Middle frontal gyrus (tissue), 1 donor: ENCODE measurements around the gene ADAMTS6.
"Not testable (repeated sequence)": the region's sequence is repeated elsewhere in the genome, so short reads cannot be mapped to it uniquely, and the experiment has no call there.

Source experiments
- DNase-seq: peaks from one replicate; pipeline ENCODE4 v3.0.0-alpha.2; 2015; ENCODE audit warnings: low spot score; ENCODE audit errors: extremely low spot score

ADAMTS6 gene

DNA sequence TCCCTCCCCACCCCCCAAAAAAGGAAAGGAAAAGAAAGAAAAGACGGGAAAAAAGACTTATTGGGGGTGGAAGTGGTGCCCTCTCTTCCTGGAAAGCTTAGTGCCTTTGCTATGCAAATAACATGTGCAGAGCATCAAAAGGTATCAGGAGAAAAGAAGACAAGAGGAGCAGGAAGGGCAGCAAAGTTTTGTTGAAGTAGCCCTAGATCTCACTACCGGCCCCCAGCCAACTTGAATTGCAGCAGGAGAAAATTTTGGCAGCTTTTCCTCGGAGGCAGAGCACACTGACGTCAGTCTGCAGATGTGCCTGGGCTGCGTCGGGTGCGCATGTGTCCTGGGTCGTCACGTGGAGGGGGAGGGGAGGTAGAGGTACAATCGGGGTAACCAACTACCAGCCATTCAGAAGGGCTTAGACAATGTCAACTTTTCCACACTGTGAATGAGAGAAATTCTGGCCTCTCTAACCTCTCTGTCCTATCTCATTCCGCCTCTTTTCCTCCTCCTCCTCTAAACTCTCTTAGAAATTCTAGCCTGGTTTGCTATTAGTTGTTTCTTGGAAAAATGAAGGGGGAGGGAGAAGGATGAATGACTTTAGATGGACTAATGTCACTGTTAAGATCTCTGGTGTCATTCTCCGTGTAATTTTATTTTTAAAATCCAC is at the start of gene ADAMTS6:
Gene ADAMTS6 (minus strand): TSS at position 286 of the 661 bp plus-strand sequence. CDS start 8,247 bp downstream, outside the sequence.
- DNase-seq, result peak; percentile 82

GRCh38 chr5:65530904-65531303 is 49.2 kb upstream of the ADAMTS6 start:
- no peak for DNase-seq

DNA sequence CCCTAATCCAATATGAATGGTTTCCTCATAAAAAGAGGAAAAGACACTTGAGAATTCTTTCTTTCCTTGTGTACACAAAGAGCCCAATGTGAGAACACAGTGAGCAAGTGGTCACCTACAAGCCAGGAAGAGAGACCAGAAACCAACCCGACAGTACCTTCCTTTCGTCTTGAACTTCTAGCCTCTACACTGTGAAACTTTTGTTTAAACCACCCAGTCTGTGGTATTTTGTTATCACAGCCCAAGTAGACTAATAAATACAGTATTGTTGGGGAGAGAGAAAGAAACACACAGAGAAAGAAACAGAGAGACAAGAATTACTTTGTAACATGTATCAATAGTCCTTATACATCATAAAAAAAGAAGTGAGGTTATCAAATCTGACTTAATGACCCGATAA is 44.0 kb upstream of the ADAMTS6 start:
- no peak for DNase-seq

- DNase-seq, result no peak
Observed at GRCh38 chr5:65512170-65512937, 30.6 kb upstream of the ADAMTS6 start.

DNA sequence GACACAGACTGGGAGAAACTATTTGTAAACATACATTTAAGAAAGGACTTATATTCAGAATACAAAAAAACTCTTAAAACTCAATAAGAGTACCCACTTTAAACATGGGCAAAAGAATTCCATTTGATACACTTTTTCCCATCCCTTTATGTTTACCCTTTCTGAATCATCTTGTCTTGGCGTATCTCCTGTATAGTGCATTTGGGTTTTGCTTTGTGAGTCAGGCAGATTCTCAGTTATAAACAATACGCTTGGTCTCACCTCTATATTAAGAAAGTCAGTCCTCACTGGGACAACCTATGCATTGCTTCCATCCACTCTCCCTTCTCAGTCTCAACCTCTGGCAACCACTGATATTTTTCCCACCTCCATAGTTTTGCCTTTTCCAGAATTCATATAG is 27.3 kb upstream of the ADAMTS6 start:
- DNase-seq, result no peak

DNA sequence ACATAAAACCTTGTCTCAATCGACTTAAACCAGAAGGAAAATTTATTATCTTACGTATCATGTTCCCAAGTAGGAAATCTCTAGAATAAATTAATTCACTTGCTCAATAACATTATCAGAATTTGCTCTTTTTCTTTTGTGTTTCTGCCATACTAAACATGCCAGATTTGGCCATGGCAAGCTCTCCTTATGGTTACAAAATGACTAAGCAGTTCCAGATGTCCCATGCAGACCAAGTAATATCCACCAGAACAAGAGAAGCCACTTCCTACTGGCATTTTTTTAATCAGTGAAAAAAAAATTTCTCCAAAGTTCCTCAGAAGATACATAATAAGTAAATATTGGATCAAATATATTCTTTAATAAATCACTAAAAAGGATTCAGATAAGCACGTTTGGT is 25.2 kb upstream of the ADAMTS6 start:
- no peak for DNase-seq

GRCh38 chr5:65489119-65489518 is 7.4 kb upstream of the ADAMTS6 start:
- no peak for DNase-seq

DNA sequence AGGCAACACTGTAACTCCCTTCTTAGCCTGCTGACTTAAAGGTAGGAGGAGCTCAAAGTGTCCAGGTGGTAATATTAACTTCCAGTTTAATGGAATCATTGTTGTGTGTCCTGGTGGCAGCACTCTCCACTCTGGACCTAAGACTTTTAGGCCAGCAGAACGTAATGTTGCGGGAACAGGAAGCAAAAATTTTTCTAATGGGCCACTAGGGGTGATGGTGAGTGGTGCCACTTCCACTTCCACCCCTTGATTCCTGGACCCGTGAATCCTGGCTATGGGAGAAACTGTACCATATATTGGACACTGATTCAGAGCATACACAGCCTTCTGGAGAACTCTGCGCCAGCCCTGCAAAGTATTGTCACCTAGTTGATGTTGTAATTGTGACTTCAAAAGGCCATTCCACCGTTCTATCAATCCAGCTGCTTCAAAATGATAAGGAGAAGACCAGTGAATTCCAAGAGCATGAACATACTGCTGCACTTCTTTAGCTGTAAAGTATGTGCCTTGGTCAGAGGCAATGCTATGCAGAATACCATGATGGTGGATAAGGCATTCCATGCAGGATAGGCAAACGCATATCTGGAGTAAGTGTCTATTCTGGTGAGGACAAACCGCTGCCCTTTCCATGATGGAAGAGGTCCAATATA is 6.4 kb upstream of the ADAMTS6 start:
- DNase-seq, result not testable (repeated sequence)

DNA sequence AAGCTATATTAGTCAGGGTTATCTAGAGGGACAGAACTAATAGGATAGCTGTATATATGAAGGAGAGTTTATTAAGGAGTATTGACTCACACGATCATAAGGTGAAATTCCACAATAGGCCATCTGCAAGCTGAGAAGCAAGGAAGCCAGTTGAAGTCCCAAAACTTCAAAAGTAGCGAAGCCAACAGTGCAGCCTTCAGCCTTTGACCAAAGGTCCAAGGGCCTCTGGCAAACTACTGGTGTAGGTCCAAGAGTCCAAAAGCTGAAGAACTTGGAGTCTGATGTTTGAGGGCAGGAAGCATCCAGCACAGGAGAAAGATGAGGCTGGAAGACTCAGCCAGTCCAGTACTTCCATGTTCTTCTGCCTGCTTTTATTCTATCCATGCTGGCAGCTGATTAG is 5.1 kb upstream of the ADAMTS6 start:
- not testable (repeated sequence) for DNase-seq

- no peak for DNase-seq
Observed at GRCh38 chr5:65485405-65485804, 3.7 kb upstream of the ADAMTS6 start.

DNA sequence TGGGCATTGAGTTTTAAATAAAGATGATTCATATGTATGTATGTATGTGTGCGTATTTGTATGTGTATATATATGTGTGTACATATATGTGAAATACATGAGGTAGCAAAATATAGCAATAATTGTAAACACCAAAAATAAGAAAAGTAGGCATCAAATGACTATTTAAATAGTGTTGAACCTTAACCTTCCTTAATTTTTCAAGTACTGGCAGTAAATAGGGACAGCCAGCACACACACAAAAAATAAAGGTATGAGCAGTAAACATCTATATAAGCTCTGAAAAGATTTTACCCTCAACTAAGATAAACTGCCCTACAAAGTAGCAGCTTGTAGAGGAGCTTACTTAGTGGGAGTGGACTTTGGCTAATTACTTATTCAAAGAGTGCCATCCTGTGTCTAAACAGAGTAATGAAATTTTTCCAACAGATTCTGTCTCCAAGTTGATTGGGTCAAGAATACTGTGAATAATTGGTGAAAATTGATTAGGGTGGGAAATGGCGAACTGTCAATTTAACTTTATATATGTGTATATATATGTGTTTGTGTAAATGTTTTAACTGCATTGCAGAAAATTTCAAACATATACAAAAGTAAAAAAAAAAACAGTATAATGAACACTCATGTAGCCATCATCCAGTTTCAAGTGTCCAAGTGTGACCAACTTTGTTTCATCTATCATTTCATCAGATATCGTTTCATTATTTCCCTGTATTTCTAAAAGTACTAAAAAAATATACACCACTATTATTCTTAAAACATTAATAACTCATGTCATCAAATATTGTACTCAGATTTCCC is 2.0 kb upstream of the ADAMTS6 start:
- DNase-seq, result peak; percentile 51

DNA sequence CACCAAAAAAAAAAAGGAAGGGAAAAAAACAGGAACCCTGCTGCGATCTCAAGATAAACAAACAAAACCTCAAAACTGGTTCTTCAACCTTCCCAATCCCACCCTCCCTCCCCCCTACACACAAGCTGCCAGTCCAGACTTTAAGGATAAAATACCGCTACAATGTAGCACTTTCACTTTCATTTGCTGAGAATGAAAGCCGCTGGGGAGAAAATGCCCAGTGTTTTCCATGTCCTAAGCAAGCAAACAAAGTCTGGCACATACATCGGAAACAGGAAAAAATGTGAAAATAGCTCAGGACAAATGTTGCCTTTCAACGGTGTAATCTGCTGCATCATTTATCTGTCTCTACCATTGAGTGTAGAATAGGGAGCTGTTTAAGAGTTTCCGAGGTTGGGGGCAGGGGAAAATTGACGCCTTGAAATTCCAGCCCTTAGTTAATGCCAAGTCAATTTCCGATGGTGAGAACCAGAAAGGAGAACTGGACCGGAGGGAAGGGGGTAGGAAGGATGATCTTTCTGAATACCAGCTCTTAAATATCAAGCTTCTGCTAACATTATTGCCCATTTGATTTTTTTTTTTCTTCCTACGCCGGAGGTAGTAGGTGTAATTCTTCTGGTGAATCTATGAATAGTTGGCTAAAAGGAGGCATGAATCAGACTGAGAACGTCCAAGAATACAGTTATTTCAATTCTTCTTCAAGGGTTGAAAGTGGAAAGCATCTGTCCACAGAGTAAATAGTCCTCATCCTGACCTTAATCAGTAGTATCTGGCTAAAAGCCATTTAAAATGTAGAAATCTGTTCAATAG is 1.2 kb upstream of the ADAMTS6 start:
- DNase-seq, result no peak

DNA sequence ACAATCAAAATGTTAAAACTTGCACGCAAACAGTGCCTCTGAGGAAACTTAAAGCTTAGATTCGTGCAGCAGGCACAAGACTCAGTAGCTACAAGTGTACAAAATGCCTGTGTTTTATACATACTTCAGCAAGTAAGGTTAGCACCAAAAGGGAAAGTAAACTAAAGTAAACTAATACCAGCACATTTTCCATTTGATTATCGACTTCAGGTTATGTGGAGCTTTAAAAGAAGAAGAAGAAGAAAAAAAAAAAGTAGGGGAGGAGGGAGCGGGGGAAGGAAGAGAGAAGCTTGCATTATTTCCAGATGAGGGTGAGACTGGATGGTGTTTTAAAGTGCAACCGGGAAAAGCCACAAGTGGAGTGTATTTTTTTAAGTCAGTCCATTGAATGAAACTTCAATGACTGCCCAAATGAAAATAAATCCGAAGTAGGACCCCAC is 596 bp upstream of the ADAMTS6 start:
- DNase-seq, result no peak

- DNase-seq, result no peak
Observed at GRCh38 chr5:65481171-65481581, 544 bp downstream of the ADAMTS6 start.

DNA sequence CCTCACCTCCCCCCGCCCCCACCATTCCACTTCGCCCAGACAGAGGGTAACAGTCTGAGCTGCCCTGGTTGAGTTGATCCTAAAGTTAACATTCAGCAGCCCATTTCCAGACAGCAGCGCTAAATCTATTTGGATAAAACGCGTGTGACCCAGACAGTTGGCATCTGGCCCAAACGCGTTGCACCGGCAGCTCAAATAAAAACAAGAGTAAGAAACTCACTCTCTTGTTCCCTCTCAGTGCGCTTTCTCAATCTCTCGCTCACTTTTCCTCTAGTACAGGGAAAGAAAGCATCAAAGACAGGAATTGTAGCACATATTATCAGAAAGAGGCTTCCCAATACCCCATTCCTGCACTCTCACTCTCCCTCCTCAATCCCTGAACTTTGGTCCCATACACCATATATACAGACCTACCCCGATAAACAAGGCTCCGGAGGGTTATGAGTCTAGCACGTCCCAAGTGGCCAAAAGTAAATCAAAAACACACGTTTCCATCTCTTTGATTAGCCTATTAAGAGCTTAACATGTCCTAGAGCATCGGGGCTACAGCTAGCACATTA is 1.3 kb downstream of the ADAMTS6 start:
- DNase-seq, result no peak

GRCh38 chr5:65479527-65479926 is 2.2 kb downstream of the ADAMTS6 start:
- no peak for DNase-seq

DNA sequence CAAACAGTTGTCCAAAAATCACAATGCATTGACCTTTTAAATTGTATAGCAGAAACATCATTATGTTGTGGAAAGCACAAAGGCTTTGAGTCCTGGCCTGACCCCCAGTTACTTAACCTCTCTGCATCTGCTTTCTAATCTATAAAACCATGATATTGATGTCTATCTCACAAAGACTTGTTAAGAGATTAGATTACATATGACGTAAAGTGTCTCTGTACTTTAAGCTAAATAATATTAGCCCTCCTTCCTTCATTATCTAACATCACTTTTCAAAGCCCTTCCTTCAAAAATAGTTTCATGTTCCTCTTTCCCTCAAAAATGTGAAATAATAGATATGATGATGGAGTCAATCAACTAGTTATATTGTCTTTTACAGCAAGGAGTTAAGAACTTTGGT is 3.4 kb downstream of the ADAMTS6 start:
- no peak for DNase-seq

DNA sequence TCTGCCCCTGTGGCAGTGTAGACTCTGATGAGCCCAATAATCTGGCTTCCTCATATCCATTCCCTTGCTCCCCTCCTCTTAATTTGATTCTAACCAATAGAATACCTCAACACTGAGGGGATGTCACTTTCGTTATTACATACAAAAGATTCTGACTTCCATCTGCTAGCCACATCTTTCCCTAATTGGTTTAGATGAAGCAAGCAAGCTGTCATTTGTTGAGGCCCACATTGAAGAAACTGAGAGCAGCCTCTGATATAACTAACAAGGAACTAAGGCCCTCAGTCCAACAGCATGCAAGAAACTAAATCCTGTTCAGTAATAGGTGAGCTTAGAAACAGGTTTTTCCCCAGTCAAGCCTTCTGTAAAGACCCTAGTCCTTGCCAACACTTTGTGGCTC is 5.8 kb downstream of the ADAMTS6 start:
- DNase-seq, result no peak

DNA sequence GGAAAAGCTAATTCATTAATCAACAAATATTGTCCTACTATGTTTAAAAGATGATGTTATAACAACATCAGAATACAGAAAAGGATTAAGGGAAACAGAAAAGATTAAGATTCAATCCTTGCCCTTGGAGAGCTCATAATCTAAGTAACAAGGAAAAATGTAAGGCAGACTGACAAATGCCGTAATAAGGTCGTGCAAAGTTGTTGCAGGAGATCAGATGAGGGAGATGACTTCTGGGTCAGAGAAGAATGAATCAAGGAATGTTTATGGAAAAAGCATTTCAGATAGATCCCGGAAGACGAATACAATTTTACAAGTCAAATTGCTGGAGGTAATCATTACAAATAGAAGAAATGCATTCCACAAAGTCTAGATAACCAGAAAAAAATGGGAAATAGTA is 6.4 kb downstream of the ADAMTS6 start:
- DNase-seq, result no peak

DNA sequence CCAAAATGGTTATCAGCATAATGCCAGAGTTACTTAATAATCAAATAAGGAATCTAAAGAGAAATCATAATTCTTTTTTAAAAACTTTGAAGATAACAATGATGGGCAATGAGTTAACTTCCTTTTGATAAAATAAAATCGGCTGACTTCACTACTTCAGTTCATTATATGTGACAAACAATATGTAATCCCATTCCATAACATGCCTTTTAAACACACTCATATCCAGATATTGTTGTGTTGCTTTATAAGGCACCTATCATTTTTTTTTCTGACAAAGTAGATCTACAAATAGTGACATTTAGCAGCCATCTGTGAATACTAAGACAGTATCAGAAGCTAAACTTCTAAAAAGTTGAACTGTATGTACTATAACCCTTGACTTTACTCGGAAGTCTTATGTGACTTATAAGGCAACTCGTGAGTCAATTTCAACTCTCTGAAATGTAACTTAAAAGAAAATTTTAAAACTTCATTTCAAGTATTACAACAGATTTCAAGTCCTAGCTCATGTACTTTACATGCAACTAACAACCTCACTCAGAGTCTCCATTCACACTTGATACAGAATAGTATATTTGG is 7.5 kb downstream of the ADAMTS6 start:
- DNase-seq, result no peak
